Measurements from ENCODE around the gene CRKL.

CRKL gene

GRCh38 chr22:20881231-20881630 is 36.0 kb upstream of the CRKL start (continued):
- TF ChIP-seq ZBTB6 (tag by site-specific recombination; IDR thresholded peaks at IDR 0.05) (no peak), ZNF785 (tag by site-specific recombination; IDR thresholded peaks at IDR 0.05) (no peak), GLIS2 (tag by site-specific recombination; IDR thresholded peaks at IDR 0.05) (no peak), ZNF518A (tag by site-specific recombination; conservative IDR thresholded peaks at IDR 0.05; ENCODE audit: low read depth) (no peak), ZNF558 (tag by site-specific recombination; IDR thresholded peaks at IDR 0.05) (no peak), CTCF (tag by site-specific recombination; IDR thresholded peaks at IDR 0.05) (no peak), ZNF184 (tag by site-specific recombination; IDR thresholded peaks at IDR 0.05) (no peak), ZNF555 (tag by site-specific recombination; conservative IDR thresholded peaks at IDR 0.05) (no peak), ZSCAN4 (tag by site-specific recombination; IDR thresholded peaks at IDR 0.05) (no peak), ZNF302 (tag by site-specific recombination; IDR thresholded peaks at IDR 0.05; ENCODE audit: low read depth) (no peak), ZBTB21 (tag by site-specific recombination; IDR thresholded peaks at IDR 0.05) (no peak)

GRCh38 chr22:20881869-20882815 is 35.1 kb upstream of the CRKL start:
- H3K36me3 ChIP-seq (ENCODE audit: control insufficient read depth in 2 of 2, insufficient read depth in 1 of 2, low read length in 2 of 2): peaks cover 0 to 63% of the 10 kb centered on the region in 2 experiments; a peak in 2 of 3 replicates
- CTCF ChIA-PET: no interaction called here
- TF ChIP-seq ZNF529 (tag by site-specific recombination; IDR thresholded peaks at IDR 0.05; ENCODE audit: insufficient replicate concordance): no peak
- no peak for TF ChIP-seq ZSCAN16 (tag by site-specific recombination; IDR thresholded peaks at IDR 0.05)
- TF ChIP-seq ZNF335 (tag by site-specific recombination; conservative IDR thresholded peaks at IDR 0.05): no peak
- no peak for TF ChIP-seq ZNF843 (tag by site-specific recombination; IDR thresholded peaks at IDR 0.05)
- TF ChIP-seq IKZF3 (tag by site-specific recombination; IDR thresholded peaks at IDR 0.05): no peak
- TF ChIP-seq ZNF639 (tag by site-specific recombination; IDR thresholded peaks at IDR 0.05): no peak
- TF ChIP-seq ZNF449 (tag by site-specific recombination; IDR thresholded peaks at IDR 0.05): no peak
- TF ChIP-seq ZFP41 (tag by site-specific recombination; IDR thresholded peaks at IDR 0.05; ENCODE audit: borderline replicate concordance): no peak
- no peak for TF ChIP-seq ZNF530 (tag by site-specific recombination; IDR thresholded peaks at IDR 0.05; ENCODE audit: low read depth)
- TF ChIP-seq ZNF837 (tag by site-specific recombination; IDR thresholded peaks at IDR 0.05): no peak
- TF ChIP-seq ZNF350 (tag by site-specific recombination; IDR thresholded peaks at IDR 0.05): no peak
- no peak for TF ChIP-seq ZNF23 (tag by site-specific recombination; IDR thresholded peaks at IDR 0.05; ENCODE audit: borderline replicate concordance)
- POLR2A ChIA-PET: no interaction called here
- no peak overlapping the region for H3K4me3 ChIP-seq (ENCODE audit: low read depth, low read length)
- no peaks in the 10 kb centered on the region for H3K9me3 ChIP-seq (ENCODE audit: control insufficient read depth, insufficient read depth, low read depth, low read length)
- no peaks in the 10 kb centered on the region for H3K4me1 ChIP-seq (ENCODE audit: control insufficient read depth, insufficient read depth, low read length)
- no peak overlapping the region for H3K27ac ChIP-seq (ENCODE audit: extremely low read depth, low read depth, low read length)

Data from HEK293 (cell line).